OCI-LY7 (cell line): Measurements from ENCODE around the gene PSMF1. TPM values are rescaled to one million over a fixed set of nuclear protein-coding genes. Genes with fewer than 3 reads are reported as not detected.

ENCODE experiments used
- BruUV-seq: library from RNA; stranded (reverse); fragments of 400-500 nt; replicated peaks from 2 replicates; lab custom pipeline; 2021; lab: Mats Ljungman, UMichigan
- CTCF ChIA-PET: fragments of 300-600 bp; sonication (Branson Sonifier 250); formaldehyde crosslinking; loops from one replicate; lab custom pipeline; 2022; ENCODE audit warnings: antibody characterized with exemption; ENCODE audit not compliant: unreplicated experiment; lab: Charles Lee
- POLR2A ChIA-PET: fragments of 300-600 bp; sonication (Branson Sonifier 250); formaldehyde crosslinking; loops from one replicate; lab custom pipeline; 2022; ENCODE audit warnings: antibody characterized with exemption; lab: Charles Lee
- DNase-seq: peaks from one replicate; pipeline ENCODE4 v3.0.0-alpha.2; 2015; ENCODE audit warnings: low spot score
- H2AFZ ChIP-seq: fragments of 200-600 bp; sonication (generic), shearing (Covaris generic); 2 replicates; pipeline ENCODE4 v1.6.1; 2014; ENCODE audit warnings: mild to moderate bottlenecking, antibody characterized with exemption, low read length, moderate library complexity
- H3K27ac ChIP-seq: fragments of 200-600 bp; sonication (generic); 2 replicates; pipeline ENCODE4 v1.5.1; 2014; ENCODE audit warnings: mixed run types, low read depth, mild to moderate bottlenecking, moderate library complexity, low read length, inconsistent platforms; ENCODE audit not compliant: poor library complexity, severe bottlenecking
- H3K36me3 ChIP-seq: fragments of 200-600 bp; sonication (generic); 2 replicates; pipeline ENCODE4 v1.6.1; 2014; ENCODE audit warnings: mild to moderate bottlenecking, antibody characterized with exemption, low read length, moderate library complexity, mixed read lengths; ENCODE audit not compliant: insufficient read depth
- H3K4me1 ChIP-seq: fragments of 200-600 bp; sonication (generic); 2 replicates; pipeline ENCODE4 v1.5.1; 2014; ENCODE audit warnings: mild to moderate bottlenecking, low read length; ENCODE audit not compliant: insufficient read depth, poor library complexity, severe bottlenecking
- H3K4me2 ChIP-seq: fragments of 200-600 bp; sonication (generic); 2 replicates; pipeline ENCODE4 v1.6.1; 2014; ENCODE audit warnings: mild to moderate bottlenecking, low read length
- H3K4me3 ChIP-seq: fragments of 200-600 bp; sonication (generic); 2 replicates; pipeline ENCODE4 v1.5.1; 2014; ENCODE audit warnings: mild to moderate bottlenecking, low read depth, low read length; ENCODE audit not compliant: poor library complexity, severe bottlenecking
- H3K79me2 ChIP-seq: fragments of 200-600 bp; sonication (generic); 2 replicates; pipeline ENCODE4 v1.6.1; 2016; ENCODE audit warnings: low read depth, mild to moderate bottlenecking, low read length, moderate library complexity, mixed read lengths; ENCODE audit not compliant: insufficient read depth
- H3K9me2 ChIP-seq: fragments of 200-600 bp; sonication (generic); 2 replicates; pipeline ENCODE4 v1.6.1; 2016; ENCODE audit warnings: mild to moderate bottlenecking, low read length, mixed read lengths; ENCODE audit not compliant: insufficient read depth
- H3K9me3 ChIP-seq: fragments of 200-600 bp; sonication (generic); 2 replicates; pipeline ENCODE4 v1.6.1; 2014; ENCODE audit warnings: mild to moderate bottlenecking, mixed run types, low read length, mixed read lengths
- H4K20me1 ChIP-seq: fragments of 200-600 bp; sonication (generic); 2 replicates; pipeline ENCODE4 v1.6.1; 2014; ENCODE audit warnings: mild to moderate bottlenecking, antibody characterized with exemption, low read length, moderate library complexity, mixed read lengths; ENCODE audit not compliant: insufficient read depth
- EZH2phosphoT487 ChIP-seq: fragments of 200-600 bp; sonication (generic); IDR thresholded peaks from 2 replicates; pipeline ENCODE4 v1.6.1; 2018; ENCODE audit warnings: low read depth, borderline replicate concordance, mild to moderate bottlenecking, mixed run types, antibody characterized with exemption, low read length, moderate library complexity, mixed read lengths
- intact Hi-C: fragments of 100-400 bp; cut with micrococcal nuclease; formaldehyde crosslinking; loops from one replicate; pipeline ENCODE4 v1.10.0; 2022; ENCODE audit not compliant: unreplicated experiment
- total RNA-seq, 2 experiments: library from RNA; depleted of rRNA in 1 of 2; stranded (reverse); fragments of >200 nt in 1 of 2; shearing (Covaris generic) in 1 of 2; gene quantifications; 2 replicates each; pipeline ENCODE4 v1.2.3, GENCODE V29; 2014 to 2022
- TF ChIP-seq, protein P1 (sequence below): fragments of 200-600 bp; sonication (generic); conservative IDR thresholded peaks from 2 replicates; pipeline ENCODE4 v1.5.1; 2014; ENCODE audit warnings: mild to moderate bottlenecking, antibody characterized with exemption, low read length, moderate library complexity, mixed read lengths

Gene PSMF1
- total RNA-seq, 2 experiments from 2014 or later = 34.7 to 132 TPM

DNA sequence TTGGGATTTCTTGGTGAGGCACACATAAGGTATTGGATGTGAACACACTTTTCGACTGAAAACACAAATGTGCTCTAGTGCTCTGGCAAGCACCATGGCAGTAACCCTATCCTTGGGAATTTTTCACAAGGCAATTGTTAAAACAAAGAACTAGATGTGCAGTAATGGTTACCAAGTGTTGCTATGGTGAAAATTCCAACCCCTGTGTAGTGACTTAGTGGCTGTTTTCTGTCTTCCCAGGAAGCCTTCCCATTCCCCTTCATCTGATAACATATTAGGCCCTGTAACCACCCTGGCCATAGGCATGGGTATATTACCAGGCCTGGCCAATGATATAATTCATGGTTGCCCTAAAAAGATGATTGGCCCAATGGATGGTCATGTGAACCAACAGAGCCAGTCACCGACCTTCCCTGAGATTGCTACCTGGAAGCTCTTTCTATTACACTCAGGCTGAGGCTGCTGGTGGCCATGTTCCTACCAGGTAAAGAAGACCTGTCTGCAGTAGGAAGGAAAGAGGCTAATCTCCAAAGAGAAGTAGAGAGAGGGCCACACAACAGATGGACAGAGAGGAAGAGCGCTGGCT lies 89.0 kb downstream of the PSMF1 start:
- no peaks in the 10 kb centered on the region for H3K9me2 ChIP-seq
- no peaks in the 10 kb centered on the region for H3K9me3 ChIP-seq
- intact Hi-C loops = no loop called here
- no peak overlapping the region for H2AFZ ChIP-seq
- CTCF ChIA-PET = no interaction called here
- no TSS peak for BruUV-seq
- no peaks in the 10 kb centered on the region for H4K20me1 ChIP-seq
- H3K27ac ChIP-seq = no peak overlapping the region
- no peak overlapping the region for H3K4me3 ChIP-seq
- TF ChIP-seq, protein P1, sequence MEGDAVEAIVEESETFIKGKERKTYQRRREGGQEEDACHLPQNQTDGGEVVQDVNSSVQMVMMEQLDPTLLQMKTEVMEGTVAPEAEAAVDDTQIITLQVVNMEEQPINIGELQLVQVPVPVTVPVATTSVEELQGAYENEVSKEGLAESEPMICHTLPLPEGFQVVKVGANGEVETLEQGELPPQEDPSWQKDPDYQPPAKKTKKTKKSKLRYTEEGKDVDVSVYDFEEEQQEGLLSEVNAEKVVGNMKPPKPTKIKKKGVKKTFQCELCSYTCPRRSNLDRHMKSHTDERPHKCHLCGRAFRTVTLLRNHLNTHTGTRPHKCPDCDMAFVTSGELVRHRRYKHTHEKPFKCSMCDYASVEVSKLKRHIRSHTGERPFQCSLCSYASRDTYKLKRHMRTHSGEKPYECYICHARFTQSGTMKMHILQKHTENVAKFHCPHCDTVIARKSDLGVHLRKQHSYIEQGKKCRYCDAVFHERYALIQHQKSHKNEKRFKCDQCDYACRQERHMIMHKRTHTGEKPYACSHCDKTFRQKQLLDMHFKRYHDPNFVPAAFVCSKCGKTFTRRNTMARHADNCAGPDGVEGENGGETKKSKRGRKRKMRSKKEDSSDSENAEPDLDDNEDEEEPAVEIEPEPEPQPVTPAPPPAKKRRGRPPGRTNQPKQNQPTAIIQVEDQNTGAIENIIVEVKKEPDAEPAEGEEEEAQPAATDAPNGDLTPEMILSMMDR = no peak
- no peak for TF ChIP-seq EZH2phosphoT487
- no peaks in the 10 kb centered on the region for H3K36me3 ChIP-seq
- H3K4me2 ChIP-seq = no peak overlapping the region
- POLR2A ChIA-PET = interaction anchor here (0.5 kb wide), 1 partner anchor 1014 kb away, joined by 4 read pairs; no protein-coding TSS in a partner anchor
- H3K4me1 ChIP-seq = no peaks in the 10 kb centered on the region
- no peak for DNase-seq
- no peaks in the 10 kb centered on the region for H3K79me2 ChIP-seq

- H3K4me3 ChIP-seq = no peak overlapping the region
- no peak overlapping the region for H3K4me2 ChIP-seq
- H3K79me2 ChIP-seq = no peaks in the 10 kb centered on the region
- H3K27ac ChIP-seq = no peak overlapping the region
- TF ChIP-seq, protein P1 = 0 out of 2 replicates have a peak, but pooled peaks have one; percentile 23
- TF ChIP-seq EZH2phosphoT487 = no peak
- no peaks in the 10 kb centered on the region for H3K4me1 ChIP-seq
- no peaks in the 10 kb centered on the region for H3K9me2 ChIP-seq
- POLR2A ChIA-PET = interaction anchor here (0.9 kb wide), 1 partner anchor 45 kb away, joined by 3 read pairs; no protein-coding TSS in a partner anchor
- BruUV-seq = no TSS peak
- DNase-seq = no peak
- no peak overlapping the region for H2AFZ ChIP-seq
- no peaks in the 10 kb centered on the region for H3K36me3 ChIP-seq
- CTCF ChIA-PET = no interaction called here
- intact Hi-C loops = loop anchor here (10.0 kb wide), 3 partner anchors 125 to 395 kb away; no protein-coding TSS in a partner anchor
- H3K9me3 ChIP-seq = no peaks in the 10 kb centered on the region
- H4K20me1 ChIP-seq = no peaks in the 10 kb centered on the region
Measured at GRCh38 chr20:1209447-1210387, 91.3 kb downstream of the PSMF1 start.
